Cardiac muscle cell (in vitro differentiated cells and primary cell): ENCODE measurements around the gene RECQL. TPM values are rescaled to one million over a fixed set of nuclear protein-coding genes. Genes with fewer than 3 reads are reported as not detected.

Experiments used
- DNase-seq, 2 donors: peaks; one replicate each; pipeline versions ENCODE4 v3.0.0 to v3.0.0-alpha.2; 2010 to 2017; ENCODE audit warnings: low read depth in 1 of 2, low spot score in 1 of 2
- H3K27ac ChIP-seq: fragments of 200-600 bp; sonication (generic); 2 replicates; pipeline ENCODE4 v1.5.1; 2016
- H3K27me3 ChIP-seq: fragments of 200-600 bp; sonication (generic); 2 replicates; pipeline ENCODE4 v1.6.0; 2016; ENCODE audit warnings: control low read depth
- H3K36me3 ChIP-seq: fragments of 200-600 bp; sonication (generic); 2 replicates; pipeline ENCODE4 v1.5.1; 2016; ENCODE audit warnings: control low read depth
- H3K4me1 ChIP-seq: fragments of 200-600 bp; sonication (generic); 2 replicates; pipeline ENCODE4 v1.8.1; 2017; ENCODE audit warnings: low read depth, mild to moderate bottlenecking, mixed run types
- H3K4me3 ChIP-seq: fragments of 200-600 bp; sonication (generic); 2 replicates; pipeline ENCODE4 v1.5.1; 2016; ENCODE audit warnings: mild to moderate bottlenecking
- H3K9me3 ChIP-seq: fragments of 200-600 bp; sonication (generic); 2 replicates; pipeline ENCODE4 v1.5.1; 2017; ENCODE audit warnings: low read depth, mild to moderate bottlenecking, control low read depth
- polyA plus RNA-seq: library from polyadenylated mRNA; unstranded; fragments of >200 nt; fragmentation: Nextera tagmentation; extraction: Ambion mirVana; gene quantifications from 2 replicates; pipeline ENCODE4 v1.2.1, GENCODE V29; 2016
- total RNA-seq: library from RNA; depleted of rRNA; stranded (reverse); fragments of >200 nt; gene quantifications from 2 replicates; pipeline ENCODE4 v1.2.3, GENCODE V29; 2016
- TF ChIP-seq, protein P1 (sequence below): IDR thresholded peaks from 2 replicates; pipeline ENCODE4 v1.5.1; 2012; ENCODE audit warnings: low read depth, mild to moderate bottlenecking, low read length

RECQL gene
- total and polyA plus RNA-seq, 2 experiments from 2014 or later = 13.6 to 14.7 TPM

DNA sequence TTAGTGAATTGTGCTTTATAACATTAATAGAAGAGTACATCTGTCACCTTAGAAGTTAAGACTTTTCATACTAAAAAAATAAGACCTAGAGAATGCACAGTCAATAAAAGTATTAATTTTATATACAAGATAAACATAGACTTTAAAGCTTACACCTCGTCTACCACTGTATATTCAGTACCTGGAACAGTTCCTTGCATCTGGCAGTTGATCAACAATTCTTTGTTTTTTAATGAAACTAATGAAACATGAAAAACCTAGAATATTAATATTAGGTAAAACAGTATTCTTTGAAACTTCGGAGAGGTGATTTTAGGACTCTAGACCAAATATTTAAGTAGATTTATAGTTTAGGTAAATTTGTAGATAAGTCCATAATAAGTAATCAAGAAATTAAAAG is 4.5 kb upstream of the RECQL start:
- no peaks in the 10 kb centered on the region for H3K9me3 ChIP-seq
- DNase-seq = no peak
- no peaks in the 10 kb centered on the region for H3K27me3 ChIP-seq
- no peaks in the 10 kb centered on the region for H3K36me3 ChIP-seq
- no peak overlapping the region for H3K4me3 ChIP-seq
- TF ChIP-seq, protein P1, sequence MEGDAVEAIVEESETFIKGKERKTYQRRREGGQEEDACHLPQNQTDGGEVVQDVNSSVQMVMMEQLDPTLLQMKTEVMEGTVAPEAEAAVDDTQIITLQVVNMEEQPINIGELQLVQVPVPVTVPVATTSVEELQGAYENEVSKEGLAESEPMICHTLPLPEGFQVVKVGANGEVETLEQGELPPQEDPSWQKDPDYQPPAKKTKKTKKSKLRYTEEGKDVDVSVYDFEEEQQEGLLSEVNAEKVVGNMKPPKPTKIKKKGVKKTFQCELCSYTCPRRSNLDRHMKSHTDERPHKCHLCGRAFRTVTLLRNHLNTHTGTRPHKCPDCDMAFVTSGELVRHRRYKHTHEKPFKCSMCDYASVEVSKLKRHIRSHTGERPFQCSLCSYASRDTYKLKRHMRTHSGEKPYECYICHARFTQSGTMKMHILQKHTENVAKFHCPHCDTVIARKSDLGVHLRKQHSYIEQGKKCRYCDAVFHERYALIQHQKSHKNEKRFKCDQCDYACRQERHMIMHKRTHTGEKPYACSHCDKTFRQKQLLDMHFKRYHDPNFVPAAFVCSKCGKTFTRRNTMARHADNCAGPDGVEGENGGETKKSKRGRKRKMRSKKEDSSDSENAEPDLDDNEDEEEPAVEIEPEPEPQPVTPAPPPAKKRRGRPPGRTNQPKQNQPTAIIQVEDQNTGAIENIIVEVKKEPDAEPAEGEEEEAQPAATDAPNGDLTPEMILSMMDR = no peak
- peaks cover 5% of the 10 kb centered on the region for H3K4me1 ChIP-seq
- H3K27ac ChIP-seq = no peak overlapping the region

DNA sequence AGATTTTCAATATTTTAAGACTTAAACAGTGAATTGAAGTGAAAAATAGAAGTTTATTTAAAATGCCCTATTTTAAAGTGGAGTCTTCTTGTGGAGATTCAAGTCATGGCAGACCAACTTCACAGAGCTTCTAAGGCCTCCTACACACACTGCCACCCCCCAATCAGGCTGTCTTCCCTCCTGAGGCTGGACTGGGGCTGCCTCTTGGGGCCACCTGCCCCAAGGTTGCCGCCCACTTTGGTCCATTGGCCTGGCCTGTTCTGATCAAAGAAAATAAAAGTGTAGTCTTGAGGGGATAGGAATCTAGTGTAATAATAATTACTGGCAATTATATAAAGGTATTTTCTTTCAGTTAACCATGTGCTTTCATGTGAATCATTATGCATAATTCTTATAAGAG is 1.4 kb upstream of the RECQL start:
- DNase-seq = no peak
- TF ChIP-seq, protein P1 = no peak
- H3K4me3 ChIP-seq = peak overlapping the region; percentile 82

DNA sequence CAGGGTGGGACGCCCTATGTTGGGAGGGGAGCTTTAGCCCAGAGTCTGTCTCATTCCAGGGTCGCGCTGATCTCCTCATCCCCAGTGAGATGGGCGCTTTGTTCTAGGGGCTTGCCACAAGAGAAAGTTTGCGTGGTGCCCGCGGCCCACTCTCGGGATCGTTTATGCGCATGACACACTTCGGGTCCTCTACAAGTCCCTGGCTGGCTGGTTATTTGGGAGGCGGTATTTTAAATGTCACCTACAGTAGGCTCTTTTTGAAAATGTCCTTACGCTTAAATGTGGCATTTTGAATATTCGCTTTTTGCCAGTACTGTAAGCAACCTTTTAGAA is 695 bp upstream of the RECQL start:
- Histone ChIP-seq H3K27ac (peak overlapping the region; percentile 86), H3K4me1 (peaks cover 16% of the 10 kb centered on the region), H3K4me3 (peak overlapping the region; percentile 82), H3K9me3 (no peaks in the 10 kb centered on the region), H3K36me3 (no peaks in the 10 kb centered on the region), H3K27me3 (no peaks in the 10 kb centered on the region)
- TF ChIP-seq, protein P1 = no peak
- peak; percentile 38 to 65 for DNase-seq

More for the DNA sequence above, 1.4 kb upstream of the RECQL start:
- peaks cover 16% of the 10 kb centered on the region for H3K4me1 ChIP-seq
- H3K27ac ChIP-seq = peak overlapping the region; percentile 86
- no peaks in the 10 kb centered on the region for H3K27me3 ChIP-seq
- no peaks in the 10 kb centered on the region for H3K36me3 ChIP-seq
- H3K9me3 ChIP-seq = no peaks in the 10 kb centered on the region

DNA sequence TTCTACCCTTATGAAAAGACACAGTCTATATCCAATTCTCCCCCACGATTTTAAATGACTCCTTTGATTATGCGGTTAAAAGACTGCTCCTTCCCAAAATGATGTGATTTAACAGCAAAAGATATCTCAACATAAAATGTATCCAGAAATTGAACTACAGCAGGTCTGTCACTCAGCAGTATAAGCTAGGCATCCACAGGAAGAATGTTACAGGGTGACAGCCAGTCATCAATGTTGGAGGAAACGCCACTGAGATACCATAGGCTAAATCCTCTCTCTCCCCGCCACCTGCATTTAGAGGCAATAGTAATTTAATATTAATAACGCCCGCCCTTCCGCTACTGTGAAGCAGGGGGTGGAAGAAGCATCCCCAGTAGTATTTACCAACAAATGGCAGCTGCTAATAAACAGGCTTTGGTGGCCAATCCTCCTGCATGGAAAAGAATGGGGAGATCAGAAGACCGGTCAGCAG is 613 bp downstream of the RECQL start:
- DNase-seq = no peak
- H3K27ac ChIP-seq = peak overlapping the region; percentile 58
- peak overlapping the region; percentile 82 for H3K4me3 ChIP-seq
- H3K27me3 ChIP-seq = no peaks in the 10 kb centered on the region
- H3K9me3 ChIP-seq = no peaks in the 10 kb centered on the region
- TF ChIP-seq, protein P1 = no peak
- H3K36me3 ChIP-seq = no peaks in the 10 kb centered on the region
- H3K4me1 ChIP-seq = peaks cover 16% of the 10 kb centered on the region

DNA sequence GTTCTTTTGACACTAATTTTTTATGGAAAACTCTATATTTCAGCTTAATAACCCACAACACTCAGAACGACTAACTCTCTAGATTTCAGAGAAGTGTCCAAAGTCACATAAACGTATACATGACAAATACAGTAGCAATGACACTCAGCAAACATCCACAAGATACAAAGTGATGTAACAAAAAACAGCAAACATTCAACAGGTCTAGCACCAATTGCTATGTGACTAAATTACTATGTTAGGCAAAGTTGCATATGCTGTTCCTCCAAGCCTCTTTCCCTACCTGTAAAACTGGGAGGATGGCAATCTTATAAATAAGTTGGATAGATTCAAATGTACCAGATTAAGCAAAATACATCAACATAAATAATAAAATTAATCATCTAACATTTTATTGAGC is 1.7 kb downstream of the RECQL start:
- Histone ChIP-seq H3K36me3 (no peaks in the 10 kb centered on the region), H3K4me1 (peaks cover 16% of the 10 kb centered on the region), H3K27me3 (no peaks in the 10 kb centered on the region), H3K27ac (peak overlapping the region; percentile 58), H3K4me3 (no peak overlapping the region), H3K9me3 (no peaks in the 10 kb centered on the region)
- DNase-seq = no peak
- TF ChIP-seq, protein P1 = no peak

DNA sequence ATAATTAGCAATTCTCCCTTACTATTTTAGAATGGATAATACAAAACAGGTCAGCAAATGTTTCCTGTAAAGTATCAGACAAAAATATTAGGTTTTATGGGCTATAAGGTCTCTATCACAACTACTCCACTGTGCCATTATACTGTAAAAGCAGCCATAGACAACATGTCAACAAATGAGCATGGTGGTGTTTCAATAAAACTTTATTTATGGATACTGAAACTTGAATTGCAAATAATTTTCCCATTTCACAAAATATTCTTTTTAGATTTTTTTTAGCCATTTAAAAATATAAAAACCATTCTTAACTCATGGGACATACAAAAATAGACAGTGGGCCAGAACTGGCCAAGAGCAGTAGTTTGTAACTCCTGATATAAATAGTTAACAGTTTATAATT is 15.4 kb downstream of the RECQL start:
- H3K4me3 ChIP-seq = no peak overlapping the region
- H3K36me3 ChIP-seq = peaks cover 31% of the 10 kb centered on the region
- H3K4me1 ChIP-seq = no peaks in the 10 kb centered on the region
- H3K27ac ChIP-seq = no peak overlapping the region
- DNase-seq = no peak
- TF ChIP-seq, protein P1 = no peak
- no peaks in the 10 kb centered on the region for H3K27me3 ChIP-seq
- no peaks in the 10 kb centered on the region for H3K9me3 ChIP-seq
